MCF 10A (cell line): Measurements from ENCODE around the gene ALDH3A1. TPM values are rescaled to one million over a fixed set of nuclear protein-coding genes. Genes with fewer than 3 reads are reported as not detected.

Source experiments
- BruUV-seq: library from RNA; stranded (reverse); fragments of 400-500 nt; replicated peaks from 2 replicates; lab custom pipeline; 2021; lab: Mats Ljungman, UMichigan
- CTCF ChIA-PET: fragments of 300-600 bp; sonication (Branson Sonifier 250); formaldehyde crosslinking; extraction: SDS; loops from one replicate; lab custom pipeline; 2021; ENCODE audit warnings: antibody characterized with exemption, inconsistent platforms; lab: Yijun Ruan, JAX
- POLR2A ChIA-PET: fragments of 300-600, 350-650 bp; sonication (Branson Sonifier 250); formaldehyde crosslinking; extraction: SDS; loops from one replicate; lab custom pipeline; 2020; ENCODE audit warnings: antibody characterized with exemption, inconsistent platforms; lab: Yijun Ruan, JAX
- DNase-seq: peaks from one replicate; pipeline ENCODE4 v3.0.0-alpha.2; 2018; ENCODE audit not compliant: unreplicated experiment
- H3K27ac Mint-ChIP-seq: one replicate; pipeline ENCODE4 v1.8.0; 2022; ENCODE audit warnings: mild to moderate bottlenecking, low read depth, mixed read lengths; ENCODE audit not compliant: unreplicated experiment
- H3K27me3 Mint-ChIP-seq: one replicate; pipeline ENCODE4 v1.8.0; 2022; ENCODE audit warnings: mixed read lengths; ENCODE audit not compliant: insufficient read depth, unreplicated experiment
- H3K36me3 Mint-ChIP-seq: one replicate; pipeline ENCODE4 v1.8.0; 2022; ENCODE audit warnings: mild to moderate bottlenecking, moderate library complexity, mixed read lengths; ENCODE audit not compliant: insufficient read depth, unreplicated experiment
- H3K4me1 Mint-ChIP-seq: one replicate; pipeline ENCODE4 v1.8.0; 2022; ENCODE audit warnings: mixed read lengths; ENCODE audit not compliant: insufficient read depth, unreplicated experiment
- H3K4me3 Mint-ChIP-seq: one replicate; pipeline ENCODE4 v1.8.0; 2022; ENCODE audit warnings: mild to moderate bottlenecking, moderate library complexity, mixed read lengths; ENCODE audit not compliant: unreplicated experiment
- H3K9me3 Mint-ChIP-seq: one replicate; pipeline ENCODE4 v1.8.0; 2022; ENCODE audit warnings: mixed read lengths; ENCODE audit not compliant: unreplicated experiment
- CTCF ChIP-seq: fragments of 200-600 bp; IDR thresholded peaks from one replicate; pipeline ENCODE4 v1.8.0; 2022; ENCODE audit warnings: antibody characterized with exemption, mild to moderate bottlenecking; ENCODE audit not compliant: unreplicated experiment
- intact Hi-C: fragments of 100-400 bp; cut with micrococcal nuclease; formaldehyde crosslinking; loops from 2 replicates; pipeline ENCODE4 v1.14.1; 2022
- total RNA-seq: library from RNA; stranded (reverse); gene quantifications from 2 replicates; pipeline ENCODE4 v1.2.3, GENCODE V29; 2022

The ALDH3A1 gene
- total RNA-seq, 1 experiment from 2014 or later = 13.4 TPM

GRCh38 chr17:19717411-19717908, 30.6 kb downstream of the ALDH3A1 start:
- peaks cover 38% of the 10 kb centered on the region for H3K4me1 Mint-ChIP-seq
- no peaks in the 10 kb centered on the region for H3K36me3 Mint-ChIP-seq
- H3K27ac Mint-ChIP-seq = no peak overlapping the region
- no peak overlapping the region for H3K4me3 Mint-ChIP-seq
- CTCF ChIA-PET = interaction anchor here (0.6 to 2.6 kb wide), 10 partner anchors 15 to 354 kb away, joined by 3 to 17 read pairs (median 7); partner anchors contain the start of genes ALDH3A2 and B9D1
- no peak for DNase-seq
- no peaks in the 10 kb centered on the region for H3K9me3 Mint-ChIP-seq
- BruUV-seq = no TSS peak
- no peak for TF ChIP-seq CTCF
- POLR2A ChIA-PET = interaction anchor here (0.7 to 13.1 kb wide), 7 partner anchors 10 to 916 kb away, joined by 3 to 340 read pairs (median 9); partner anchors contain the start of genes ALDH3A1 and ALDH3A2
- intact Hi-C loops = loop anchor here (5.0 kb wide), 1 partner anchor 50 kb away; no protein-coding TSS in a partner anchor
- H3K27me3 Mint-ChIP-seq = no peaks in the 10 kb centered on the region

GRCh38 chr17:19717031-19717360, 31.1 kb downstream of the ALDH3A1 start:
- POLR2A ChIA-PET = interaction anchor here (0.7 to 13.1 kb wide), 7 partner anchors 9 to 916 kb away, joined by 3 to 340 read pairs (median 9); partner anchors contain the start of genes ALDH3A1 and ALDH3A2
- DNase-seq = no peak
- no TSS peak for BruUV-seq
- intact Hi-C loops = loop anchor here (5.0 kb wide), 1 partner anchor 50 kb away; no protein-coding TSS in a partner anchor
- H3K9me3 Mint-ChIP-seq = no peaks in the 10 kb centered on the region
- no peaks in the 10 kb centered on the region for H3K36me3 Mint-ChIP-seq
- no peaks in the 10 kb centered on the region for H3K27me3 Mint-ChIP-seq
- H3K4me3 Mint-ChIP-seq = no peak overlapping the region
- CTCF ChIA-PET = interaction anchor here (1.0 to 2.2 kb wide), 4 partner anchors 23 to 354 kb away, joined by 4 to 9 read pairs (median 6); partner anchors contain the start of gene B9D1
- no peak for TF ChIP-seq CTCF
- peaks cover 34% of the 10 kb centered on the region for H3K4me1 Mint-ChIP-seq
- no peak overlapping the region for H3K27ac Mint-ChIP-seq

- no TSS peak for BruUV-seq
- CTCF ChIA-PET = interaction anchor here (0.5 to 1.4 kb wide), 6 partner anchors 22 to 63 kb away, joined by 3 to 9 read pairs (median 4); no protein-coding TSS in a partner anchor
- no peaks in the 10 kb centered on the region for H3K36me3 Mint-ChIP-seq
Measured at GRCh38 chr17:19716108-19717030, 31.7 kb downstream of the ALDH3A1 start, which contains the start of gene SLC47A2. Gene SLC47A2, minus strand, starts transcription at chr17:19716584. Its CDS starts 29 bp downstream, at chr17:19716555.

More at GRCh38 chr17:19716108-19717030, 31.7 kb downstream of the ALDH3A1 start, which contains the start of gene SLC47A2:
- intact Hi-C loops = loop anchor here (5.0 kb wide), 1 partner anchor 51 kb away; no protein-coding TSS in a partner anchor
- Mint-ChIP-seq H3K27me3 (no peaks in the 10 kb centered on the region), H3K27ac (no peak within 1 kb of the TSS), H3K4me1 (peaks cover 29% of the 10 kb centered on the region), H3K9me3 (no peaks in the 10 kb centered on the region), H3K4me3 (no peak within 1 kb of the TSS)
- no peak for TF ChIP-seq CTCF
- peak; percentile 48 for DNase-seq
- POLR2A ChIA-PET = interaction anchor here (0.7 to 13.1 kb wide), 6 partner anchors 8 to 915 kb away, joined by 3 to 340 read pairs (median 8); partner anchors contain the start of genes ALDH3A1 and ALDH3A2
